Amniotic epithelial cell (primary cell): ENCODE results near the gene CALD1.
A peak's percentile ranks its signal among the peaks of the same experiment; 100 is the strongest.

Experiments
- DNase-seq: peaks from one replicate; pipeline ENCODE4 v3.0.0-alpha.2; 2010; ENCODE audit warnings: low read depth

The CALD1 gene

DNA sequence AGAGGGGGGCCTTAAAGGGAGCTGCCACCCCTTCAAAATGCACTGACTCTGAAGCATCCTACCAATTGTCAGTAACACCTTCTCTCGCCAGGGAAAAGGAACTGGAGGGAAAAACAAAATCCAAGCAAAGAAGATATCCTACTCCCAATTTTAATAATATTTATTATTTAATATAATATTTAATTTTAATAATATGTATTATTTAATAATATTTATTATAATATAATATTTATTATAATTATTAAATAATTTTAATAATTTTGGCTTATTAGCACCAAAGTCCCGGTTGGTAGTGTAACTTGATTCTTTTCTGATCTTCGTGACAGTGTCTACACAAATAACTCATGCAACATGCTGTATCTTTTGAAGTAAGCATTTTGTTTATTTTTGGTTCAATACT is 148.3 kb downstream of the CALD1 start:
- no peak for DNase-seq

DNA sequence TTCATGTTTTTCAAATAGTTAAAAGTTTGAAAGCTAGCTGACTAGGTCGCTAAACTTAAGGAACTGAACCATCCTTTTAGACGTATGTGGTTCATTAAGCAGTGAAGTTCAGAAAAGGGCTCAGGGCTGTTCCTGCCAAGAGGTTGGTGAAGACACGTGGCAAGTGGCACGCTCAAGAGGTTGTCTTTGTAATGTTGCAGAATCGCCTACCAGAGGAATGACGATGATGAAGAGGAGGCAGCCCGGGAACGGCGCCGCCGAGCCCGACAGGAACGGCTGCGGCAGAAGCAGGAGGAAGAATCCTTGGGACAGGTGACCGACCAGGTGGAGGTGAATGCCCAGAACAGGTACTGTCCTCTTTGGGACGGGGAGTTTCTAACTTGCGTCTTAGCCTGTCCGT is 149.1 kb downstream of the CALD1 start:
- no peak for DNase-seq

- DNase-seq: peak; percentile 26
Measured at GRCh38 chr7:134931487-134931886, 152.1 kb downstream of the CALD1 start.

DNA sequence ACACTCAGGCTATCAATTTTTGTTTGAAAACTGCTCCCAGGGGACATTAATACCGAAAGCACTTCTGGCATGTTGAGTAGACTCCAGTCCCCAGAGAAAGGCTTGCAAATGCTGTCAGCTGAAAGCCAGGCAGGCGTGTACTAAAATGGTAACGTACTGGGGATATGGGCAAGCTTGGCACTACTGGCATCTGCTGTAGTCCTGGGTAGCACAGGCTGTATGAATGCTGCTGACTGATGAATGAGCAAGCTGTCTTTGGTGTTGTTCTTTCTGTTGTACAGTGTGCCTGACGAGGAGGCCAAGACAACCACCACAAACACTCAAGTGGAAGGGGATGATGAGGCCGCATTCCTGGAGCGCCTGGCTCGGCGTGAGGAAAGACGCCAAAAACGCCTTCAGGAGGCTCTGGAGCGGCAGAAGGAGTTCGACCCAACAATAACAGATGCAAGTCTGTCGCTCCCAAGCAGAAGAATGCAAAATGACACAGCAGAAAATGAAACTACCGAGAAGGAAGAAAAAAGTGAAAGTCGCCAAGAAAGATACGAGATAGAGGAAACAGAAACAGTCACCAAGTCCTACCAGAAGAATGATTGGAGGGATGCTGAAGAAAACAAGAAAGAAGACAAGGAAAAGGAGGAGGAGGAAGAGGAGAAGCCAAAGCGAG is 153.4 kb downstream of the CALD1 start:
- DNase-seq: peak; percentile 68

DNA sequence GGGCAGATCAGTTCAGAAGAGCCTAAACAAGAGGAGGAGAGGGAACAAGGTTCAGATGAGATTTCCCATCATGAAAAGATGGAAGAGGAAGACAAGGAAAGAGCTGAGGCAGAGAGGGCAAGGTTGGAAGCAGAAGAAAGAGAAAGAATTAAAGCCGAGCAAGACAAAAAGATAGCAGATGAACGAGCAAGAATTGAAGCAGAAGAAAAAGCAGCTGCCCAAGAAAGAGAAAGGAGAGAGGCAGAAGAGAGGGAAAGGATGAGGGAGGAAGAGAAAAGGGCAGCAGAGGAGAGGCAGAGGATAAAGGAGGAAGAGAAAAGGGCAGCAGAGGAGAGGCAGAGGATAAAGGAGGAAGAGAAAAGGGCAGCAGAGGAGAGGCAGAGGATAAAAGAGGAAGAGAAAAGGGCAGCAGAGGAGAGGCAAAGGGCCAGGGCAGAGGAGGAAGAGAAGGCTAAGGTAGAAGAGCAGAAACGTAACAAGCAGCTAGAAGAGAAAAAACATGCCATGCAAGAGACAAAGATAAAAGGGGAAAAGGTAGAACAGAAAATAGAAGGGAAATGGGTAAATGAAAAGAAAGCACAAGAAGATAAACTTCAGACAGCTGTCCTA is 154.1 kb downstream of the CALD1 start:
- no peak for DNase-seq

DNA sequence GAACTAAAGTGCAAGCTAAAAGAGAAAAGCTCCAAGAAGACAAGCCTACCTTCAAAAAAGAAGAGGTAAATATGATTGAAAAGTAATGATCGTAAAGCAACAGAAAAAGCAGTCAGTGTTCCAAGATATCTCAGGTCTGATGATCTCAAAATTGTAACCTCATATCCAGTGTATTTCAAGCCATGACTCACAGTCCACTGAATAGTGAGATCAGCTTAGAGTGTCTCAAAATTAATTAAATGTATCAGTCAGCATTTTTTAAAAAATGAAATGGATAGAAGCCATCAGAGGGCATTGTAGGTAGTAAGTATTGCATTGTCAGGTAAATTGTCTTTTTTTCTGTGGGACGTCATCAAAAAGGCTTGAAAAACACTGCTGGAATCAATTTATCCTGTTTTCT is 156.3 kb downstream of the CALD1 start:
- peak; percentile 33 for DNase-seq

DNA sequence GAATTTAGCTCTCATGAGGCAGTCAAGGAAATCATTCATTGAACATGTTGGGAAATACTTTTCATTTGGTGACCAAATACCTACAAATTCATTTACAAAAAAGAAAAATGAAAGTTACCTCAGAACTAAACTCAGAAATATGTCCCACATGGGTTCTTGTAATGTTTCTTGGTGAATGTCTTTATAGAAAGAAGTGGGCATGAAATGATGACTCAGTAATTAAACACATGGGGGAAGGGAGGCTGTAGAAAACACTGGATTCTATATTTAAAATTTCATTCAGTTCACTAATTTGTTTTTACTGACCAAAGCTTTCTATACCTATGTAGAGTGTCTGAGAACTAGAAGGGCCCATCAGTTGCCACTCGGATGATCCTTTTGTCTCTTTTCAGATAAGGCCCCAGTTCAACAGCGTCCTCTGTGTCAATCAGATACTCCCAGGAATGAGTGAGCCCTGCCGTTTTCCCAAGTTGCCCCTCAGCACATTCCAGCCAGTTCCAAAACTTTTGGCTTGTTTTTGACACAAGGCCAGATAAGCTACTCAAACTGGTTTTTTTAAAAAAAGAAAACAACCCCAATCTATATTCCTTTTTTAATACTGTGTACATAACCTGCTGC is 157.6 kb downstream of the CALD1 start:
- no peak for DNase-seq

- DNase-seq: no peak
Measured at GRCh38 chr7:134938141-134938540, 158.7 kb downstream of the CALD1 start.

DNA sequence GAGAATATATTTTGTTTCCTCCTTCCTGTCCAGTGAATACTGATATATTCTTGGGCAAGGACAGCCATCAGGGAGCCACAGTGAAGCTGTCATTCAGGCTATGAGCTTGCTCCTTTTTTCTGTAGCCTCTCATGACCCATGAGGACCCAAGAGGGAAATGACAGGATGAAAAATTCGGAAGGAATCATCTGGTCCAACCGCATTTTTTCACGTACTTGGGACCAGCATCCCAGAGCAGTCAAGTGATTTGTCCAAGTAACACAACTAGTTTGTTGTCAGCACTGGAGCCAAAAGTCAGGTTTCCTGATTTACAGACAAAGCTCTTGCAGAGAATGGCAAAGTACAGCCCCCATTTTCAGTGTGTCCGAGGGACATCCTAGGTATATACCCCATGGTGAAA is 159.7 kb downstream of the CALD1 start:
- no peak for DNase-seq

- DNase-seq: no peak
Measured at GRCh38 chr7:134940729-134941128, 161.3 kb downstream of the CALD1 start.

- DNase-seq: peak; percentile 96
Measured at GRCh38 chr7:134941185-134941900, 161.9 kb downstream of the CALD1 start.

- DNase-seq: no peak
Measured at GRCh38 chr7:134941952-134942351, 162.5 kb downstream of the CALD1 start.

DNA sequence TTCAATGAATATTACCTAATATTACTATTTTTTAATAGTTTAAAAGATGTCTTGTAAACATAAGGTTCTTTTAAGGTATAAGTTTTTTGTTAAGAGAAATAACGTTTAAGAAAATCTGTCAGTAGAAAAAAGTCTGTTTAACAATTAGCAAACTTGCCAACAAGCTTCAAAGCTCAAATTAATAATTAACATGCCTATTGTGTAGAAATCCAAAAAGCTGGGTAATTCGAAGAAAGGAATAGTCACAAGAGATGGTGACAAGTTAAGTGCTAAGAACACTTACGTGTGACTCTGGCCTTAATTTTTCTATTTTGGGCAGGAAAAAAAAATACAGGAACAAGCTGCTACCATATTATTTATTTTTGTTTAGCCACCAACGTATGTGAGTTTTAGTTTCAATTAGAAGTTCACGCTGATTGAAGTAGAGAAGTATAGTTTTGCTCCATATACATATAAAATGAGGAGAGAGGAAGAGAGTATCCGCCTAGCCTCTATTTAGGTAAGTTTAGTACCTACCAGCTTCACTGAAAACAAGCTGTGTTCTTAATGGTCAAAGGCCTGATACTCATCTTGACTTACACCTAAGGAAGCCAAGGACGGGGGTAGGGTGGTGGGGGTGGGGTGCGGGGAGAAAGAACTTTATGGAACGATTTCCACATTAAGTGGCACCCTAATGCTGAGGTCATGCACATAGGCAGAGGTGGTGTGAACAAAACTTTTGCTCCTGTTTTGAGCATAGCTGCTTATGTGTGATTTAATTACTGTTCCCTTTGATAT is 163.4 kb downstream of the CALD1 start:
- no peak for DNase-seq

- DNase-seq: peak; percentile 44
Measured at GRCh38 chr7:134943785-134944400, 164.5 kb downstream of the CALD1 start.

DNA sequence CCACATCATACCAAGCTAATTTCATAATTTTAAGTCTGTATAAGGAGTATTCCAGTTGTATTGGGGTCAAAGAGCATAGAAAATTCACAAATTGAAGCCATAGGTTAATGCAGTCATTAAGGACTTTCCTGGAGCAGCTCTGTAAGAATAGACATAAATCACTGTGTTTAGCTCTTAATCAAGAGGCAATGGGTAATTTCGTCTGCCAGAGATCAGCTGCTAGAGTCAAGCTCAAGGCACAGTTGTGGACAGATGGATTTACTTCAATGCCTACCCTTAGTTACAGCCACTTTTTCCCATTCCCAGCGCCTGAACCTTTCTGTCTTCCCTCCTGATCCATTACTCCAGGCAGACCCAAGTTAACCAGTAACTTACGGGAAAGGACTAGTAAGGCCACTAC is 166.3 kb downstream of the CALD1 start:
- DNase-seq: no peak

DNA sequence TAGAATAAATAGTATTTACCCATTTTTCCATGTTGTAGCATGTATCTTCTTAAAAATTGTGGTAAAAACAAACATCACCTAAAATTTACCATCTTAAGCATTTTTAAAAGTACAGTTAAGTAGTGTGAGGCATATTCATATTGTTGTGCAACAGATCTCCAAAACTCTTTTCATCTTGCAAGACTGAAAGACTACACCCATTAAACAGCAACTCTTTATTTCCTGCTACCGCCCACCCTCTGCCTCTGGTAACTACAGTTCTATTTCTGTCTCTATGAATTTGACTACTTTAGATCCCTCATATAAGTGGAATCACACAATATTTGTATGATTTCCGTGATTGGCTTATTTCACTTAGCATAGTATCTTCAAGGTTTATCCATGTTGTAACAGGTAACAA is 166.8 kb downstream of the CALD1 start:
- DNase-seq: peak; percentile 63

DNA sequence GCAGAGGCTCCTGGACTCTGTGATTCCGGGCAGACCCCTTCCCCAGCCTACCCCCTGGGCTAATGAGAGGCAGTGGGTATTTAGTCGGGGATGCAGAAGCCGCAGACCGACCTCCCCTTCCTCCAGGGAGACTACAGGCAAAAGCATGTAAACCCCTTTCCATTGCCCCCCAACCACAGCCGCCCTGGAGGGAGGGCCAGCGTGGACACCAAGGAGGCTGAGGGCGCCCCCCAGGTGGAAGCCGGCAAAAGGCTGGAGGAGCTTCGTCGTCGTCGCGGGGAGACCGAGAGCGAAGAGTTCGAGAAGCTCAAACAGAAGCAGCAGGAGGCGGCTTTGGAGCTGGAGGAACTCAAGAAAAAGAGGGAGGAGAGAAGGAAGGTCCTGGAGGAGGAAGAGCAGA is 167.9 kb downstream of the CALD1 start:
- DNase-seq: no peak

- no peak for DNase-seq
Measured at GRCh38 chr7:134947831-134948230, 168.4 kb downstream of the CALD1 start.

DNA sequence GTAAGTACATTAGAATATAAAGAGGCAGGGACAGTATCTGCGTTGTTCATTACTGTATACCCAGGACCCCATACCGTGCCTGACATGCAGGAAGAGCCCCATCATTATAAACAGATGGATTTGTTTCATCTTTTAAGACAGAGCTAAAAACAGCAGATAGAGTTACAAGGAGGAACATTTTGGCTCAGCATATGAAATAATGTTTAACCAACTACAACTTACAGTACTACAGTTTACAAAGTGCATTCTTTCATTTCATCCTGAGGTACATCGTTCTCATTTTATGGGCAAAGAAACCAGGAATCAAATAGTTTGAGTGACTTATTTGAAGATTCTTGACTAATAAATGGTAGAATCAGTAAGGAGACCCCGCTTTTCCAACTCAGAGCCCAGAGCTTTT is 168.8 kb downstream of the CALD1 start:
- DNase-seq: no peak

- peak; percentile 54 for DNase-seq
Measured at GRCh38 chr7:134948736-134949135, 169.3 kb downstream of the CALD1 start.

- DNase-seq: peak; percentile 74
Measured at GRCh38 chr7:134949171-134949570, 169.7 kb downstream of the CALD1 start.
